Glutamatergic neuron (in vitro differentiated cells): ENCODE measurements around the gene GRAP2. TPM values are rescaled to one million over a fixed set of nuclear protein-coding genes. Genes with fewer than 3 reads are reported as not detected.

ENCODE experiments used
- DNase-seq: peaks from one replicate; pipeline ENCODE4 v3.0.0; 2022
- H3K27ac Mint-ChIP-seq: one replicate; pipeline ENCODE4 v1.8.0; 2020; ENCODE audit warnings: mild to moderate bottlenecking, mixed read lengths, inconsistent platforms; ENCODE audit not compliant: unreplicated experiment
- H3K27me3 Mint-ChIP-seq: one replicate; pipeline ENCODE4 v1.8.0; 2020; ENCODE audit warnings: mild to moderate bottlenecking, moderate library complexity, mixed read lengths, inconsistent platforms; ENCODE audit not compliant: unreplicated experiment
- H3K36me3 Mint-ChIP-seq: one replicate; pipeline ENCODE4 v1.8.0; 2020; ENCODE audit warnings: mild to moderate bottlenecking, mixed read lengths, inconsistent platforms; ENCODE audit not compliant: unreplicated experiment
- H3K4me1 Mint-ChIP-seq: one replicate; pipeline ENCODE4 v1.8.0; 2020; ENCODE audit warnings: mild to moderate bottlenecking, low read depth, mixed read lengths, inconsistent platforms; ENCODE audit not compliant: unreplicated experiment
- H3K4me3 Mint-ChIP-seq: one replicate; pipeline ENCODE4 v1.8.0; 2020; ENCODE audit warnings: mild to moderate bottlenecking, mixed read lengths, inconsistent platforms; ENCODE audit not compliant: unreplicated experiment
- H3K9me3 Mint-ChIP-seq: one replicate; pipeline ENCODE4 v1.8.0; 2020; ENCODE audit warnings: mild to moderate bottlenecking, moderate library complexity, mixed read lengths, inconsistent platforms; ENCODE audit not compliant: unreplicated experiment
- CTCF ChIP-seq: fragments of 200-600 bp; sonication (generic); IDR thresholded peaks from one replicate; pipeline ENCODE4 v1.5.0; 2021; ENCODE audit not compliant: partially characterized antibody, unreplicated experiment
- total RNA-seq: library from RNA; stranded (reverse); fragmentation: NEBNext Ultra II Directional; extraction: Animal tissue kit (Norgen Biotek cat#: 25700); gene quantifications from one replicate; pipeline ENCODE4 v1.2.1, GENCODE V29; 2021; ENCODE audit not compliant: unreplicated experiment

The GRAP2 gene
- total RNA-seq, 1 donor from 2014 or later = not detected

GRCh38 chr22:39973656-39974055, 72.8 kb downstream of the GRAP2 start:
- TF ChIP-seq CTCF = no peak
- no peak for DNase-seq
- Mint-ChIP-seq H3K4me3 (no peak overlapping the region), H3K27ac (no peak overlapping the region), H3K4me1 (peaks cover 10% of the 10 kb centered on the region), H3K9me3 (no peaks in the 10 kb centered on the region), H3K36me3 (no peaks in the 10 kb centered on the region), H3K27me3 (peaks cover 4% of the 10 kb centered on the region)

- H3K9me3 Mint-ChIP-seq = no peaks in the 10 kb centered on the region
- DNase-seq = no peak
- peaks cover 4% of the 10 kb centered on the region for H3K27me3 Mint-ChIP-seq
- no peaks in the 10 kb centered on the region for H3K36me3 Mint-ChIP-seq
- no peak for TF ChIP-seq CTCF
- peaks cover 6% of the 10 kb centered on the region for H3K4me1 Mint-ChIP-seq
- no peak overlapping the region for H3K4me3 Mint-ChIP-seq
- no peak overlapping the region for H3K27ac Mint-ChIP-seq
Measured at GRCh38 chr22:39974065-39974464, 73.2 kb downstream of the GRAP2 start.

GRCh38 chr22:39979048-39979447, 78.2 kb downstream of the GRAP2 start:
- no peaks in the 10 kb centered on the region for H3K9me3 Mint-ChIP-seq
- no peak for TF ChIP-seq CTCF
- H3K27ac Mint-ChIP-seq = no peak overlapping the region
- no peaks in the 10 kb centered on the region for H3K36me3 Mint-ChIP-seq
- peaks cover 4% of the 10 kb centered on the region for H3K27me3 Mint-ChIP-seq
- DNase-seq = no peak
- no peak overlapping the region for H3K4me3 Mint-ChIP-seq
- H3K4me1 Mint-ChIP-seq = peaks cover 6% of the 10 kb centered on the region

- H3K4me1 Mint-ChIP-seq = peaks cover 7% of the 10 kb centered on the region
- H3K27me3 Mint-ChIP-seq = peaks cover 4% of the 10 kb centered on the region
- H3K27ac Mint-ChIP-seq = no peak overlapping the region
- H3K4me3 Mint-ChIP-seq = no peak overlapping the region
- no peaks in the 10 kb centered on the region for H3K9me3 Mint-ChIP-seq
- TF ChIP-seq CTCF = no peak
- no peaks in the 10 kb centered on the region for H3K36me3 Mint-ChIP-seq
- DNase-seq = no peak
Measured at GRCh38 chr22:39979458-39979857, 78.6 kb downstream of the GRAP2 start.

- H3K4me1 Mint-ChIP-seq = peaks cover 7% of the 10 kb centered on the region
Measured at GRCh38 chr22:39980596-39980995, 79.7 kb downstream of the GRAP2 start.

More at GRCh38 chr22:39980596-39980995, 79.7 kb downstream of the GRAP2 start:
- no peak for TF ChIP-seq CTCF
- no peak for DNase-seq
- Mint-ChIP-seq H3K4me3 (no peak overlapping the region), H3K27ac (no peak overlapping the region), H3K27me3 (peaks cover 6% of the 10 kb centered on the region), H3K36me3 (no peaks in the 10 kb centered on the region), H3K9me3 (no peaks in the 10 kb centered on the region)
